Activated CD8-positive, alpha-beta memory T cell treated with anti-CD3 and anti-CD28 coated beads, Interleukin-2, amount 50 U/mL, for 4 hours (primary cell): ENCODE data around the gene GPR143.
"Not testable (repeated sequence)": the region's sequence is repeated elsewhere in the genome, so short reads cannot be mapped to it uniquely, and the experiment has no call there.

Experiments used
- DNase-seq: peaks from one replicate; pipeline ENCODE4 v3.0.0-alpha.2; 2020

GPR143 gene

GRCh38 chrX:9765737-9766097, at the start of gene GPR143:
TSS of gene GPR143 (minus strand) at chrX:9765847. CDS start at chrX:9765817, 30 bp downstream.
- DNase-seq: no peak

GRCh38 chrX:9811086-9811485, 45.4 kb upstream of the GPR143 start:
- not testable (repeated sequence) for DNase-seq

- not testable (repeated sequence) for DNase-seq
Observed at GRCh38 chrX:9809876-9810275, 44.2 kb upstream of the GPR143 start.

GRCh38 chrX:9807355-9808182, 41.9 kb upstream of the GPR143 start:
- DNase-seq: no peak

- DNase-seq: no peak
Observed at GRCh38 chrX:9805956-9806355, 40.3 kb upstream of the GPR143 start.

- no peak for DNase-seq
Observed at GRCh38 chrX:9804444-9804843, 38.8 kb upstream of the GPR143 start.

GRCh38 chrX:9802737-9803136, 37.1 kb upstream of the GPR143 start:
- DNase-seq: no peak

- no peak for DNase-seq
Observed at GRCh38 chrX:9797384-9798360, 32.0 kb upstream of the GPR143 start.

- no peak for DNase-seq
Observed at GRCh38 chrX:9794495-9794894, 28.8 kb upstream of the GPR143 start.

- no peak for DNase-seq
Observed at GRCh38 chrX:9790866-9791265, 25.2 kb upstream of the GPR143 start.

- DNase-seq: no peak
Observed at GRCh38 chrX:9789555-9789954, 23.9 kb upstream of the GPR143 start.

- DNase-seq: no peak
Observed at GRCh38 chrX:9788911-9789310, 23.3 kb upstream of the GPR143 start.

GRCh38 chrX:9786798-9787635, 21.4 kb upstream of the GPR143 start:
- no peak for DNase-seq

GRCh38 chrX:9785944-9786797, 20.5 kb upstream of the GPR143 start, which contains the start of gene SHROOM2:
TSS of gene SHROOM2 (plus strand) at chrX:9786429. CDS start at chrX:9786546, 117 bp downstream.
- DNase-seq: no peak

GRCh38 chrX:9785254-9785943, 19.8 kb upstream of the GPR143 start:
- no peak for DNase-seq

GRCh38 chrX:9784332-9784731, 18.7 kb upstream of the GPR143 start:
- DNase-seq: no peak

GRCh38 chrX:9781941-9782340, 16.3 kb upstream of the GPR143 start:
- DNase-seq: no peak

GRCh38 chrX:9775930-9776329, 10.3 kb upstream of the GPR143 start:
- DNase-seq: no peak

- DNase-seq: no peak
Observed at GRCh38 chrX:9772943-9773342, 7.3 kb upstream of the GPR143 start.

- DNase-seq: no peak
Observed at GRCh38 chrX:9770319-9770718, 4.7 kb upstream of the GPR143 start.

- not testable (repeated sequence) for DNase-seq
Observed at GRCh38 chrX:9768321-9768839, 2.7 kb upstream of the GPR143 start.
